OCI-LY1 (cell line): Measurements from ENCODE around the gene AGMO.

ENCODE experiments used
- CTCF ChIP-seq: fragments of 200-600 bp; sonication (generic), shearing (Covaris generic); IDR thresholded peaks from 2 replicates; pipeline ENCODE4 v1.5.1; 2017; ENCODE audit warnings: mild to moderate bottlenecking, antibody characterized with exemption, low read length, moderate library complexity, mixed read lengths
- EZH2 ChIP-seq: fragments of 200-600 bp; sonication (generic), shearing (Covaris generic); IDR thresholded peaks from 2 replicates; pipeline ENCODE4 v1.8.0; 2017; ENCODE audit warnings: borderline replicate concordance, mixed run types, mild to moderate bottlenecking, antibody characterized with exemption, low read length, moderate library complexity, mixed read lengths

GRCh38 chr7:15452670-15453069 lies 109.1 kb downstream of the AGMO start:
- TF ChIP-seq CTCF, result no peak
- no peak for TF ChIP-seq EZH2
